PFSK-1 (cell line): Measurements from ENCODE around the gene RALY.

Experiments used
- REST ChIP-seq, 2 experiments: IDR thresholded peaks; 2 replicates each; pipeline versions ENCODE4 v1.6.1 to v1.8.0; 2011 to 2012; ENCODE audit warnings: low read depth in 2 of 2, low read length in 2 of 2, control low read depth in 1 of 2, inconsistent platforms in 1 of 2, mild to moderate bottlenecking in 1 of 2, moderate library complexity in 1 of 2; ENCODE audit not compliant: insufficient read depth in 1 of 2
- TAF1 ChIP-seq: IDR thresholded peaks from 2 replicates; pipeline ENCODE4 v1.6.1; 2012; ENCODE audit warnings: low read length, control low read depth, borderline replicate concordance; ENCODE audit not compliant: insufficient read depth

- TF ChIP-seq REST (IDR thresholded peaks at IDR 0.05; ENCODE audit: insufficient read depth in 1 of 2, low read depth in 2 of 2, low read length in 2 of 2) (no peak), TAF1 (no peak)
Observed at GRCh38 chr20:33995053-33995831, 1.5 kb downstream of the RALY start.
